Keratinocyte (primary cell): Measurements from ENCODE around the gene CHRD. TPM values are rescaled to one million over a fixed set of nuclear protein-coding genes. Genes with fewer than 3 reads are reported as not detected.

Experiments used
- DNase-seq: peaks from one replicate; pipeline ENCODE4 v3.0.0-alpha.2; 2011; ENCODE audit warnings: low read depth, missing footprints, low spot score
- FAIRE-seq: peaks from 2 replicates; lab custom pipeline; 2011; peaks lifted over from hg19 to GRCh38; lab: Jason Lieb, UNC
- H2AFZ ChIP-seq: 2 replicates; pipeline ENCODE4 v1.6.0; 2012; ENCODE audit warnings: low read length, control low read depth, inconsistent platforms; ENCODE audit not compliant: control insufficient read depth
- H3K27ac ChIP-seq: 2 replicates; pipeline ENCODE4 v1.5.1; 2011; ENCODE audit warnings: low read length; ENCODE audit not compliant: control insufficient read depth, insufficient read depth
- H3K27me3 ChIP-seq: 3 replicates; pipeline ENCODE4 v1.6.0; 2011; ENCODE audit warnings: low read length; ENCODE audit not compliant: control insufficient read depth, insufficient read depth; ENCODE audit errors: extremely low read depth
- H3K36me3 ChIP-seq, 2 experiments: 2 replicates in 1 of 2; 3 replicates in 1 of 2; pipeline ENCODE4 v1.5.1; 2011; ENCODE audit warnings: low read length in 2 of 2, mild to moderate bottlenecking in 1 of 2; ENCODE audit not compliant: control insufficient read depth in 2 of 2, insufficient read depth in 2 of 2; ENCODE audit errors: extremely low read depth in 1 of 2
- H3K4me1 ChIP-seq: 3 replicates; pipeline ENCODE4 v1.5.1; 2011; ENCODE audit warnings: low read length; ENCODE audit not compliant: control insufficient read depth, insufficient read depth; ENCODE audit errors: extremely low read depth
- H3K4me2 ChIP-seq: 3 replicates; pipeline ENCODE4 v1.6.0; 2011; ENCODE audit warnings: low read depth, low read length; ENCODE audit not compliant: control insufficient read depth, insufficient read depth; ENCODE audit errors: extremely low read depth
- H3K4me3 ChIP-seq, 3 experiments: fragments of 200-600 bp in 1 of 3; sonication (generic) in 1 of 3; 2 replicates in 2 of 3; 3 replicates in 1 of 3; pipeline ENCODE4 v1.5.1; 2011 to 2016; ENCODE audit warnings: low read length in 3 of 3, mild to moderate bottlenecking in 3 of 3, control low read depth in 2 of 3, inconsistent platforms in 1 of 3, low read depth in 1 of 3, mixed read lengths in 1 of 3, mixed run types in 1 of 3, moderate library complexity in 1 of 3; ENCODE audit not compliant: control insufficient read depth in 2 of 3, insufficient read depth in 2 of 3; ENCODE audit errors: extremely low read depth in 1 of 3
- H3K79me2 ChIP-seq: 2 replicates; pipeline ENCODE4 v1.6.0; 2012; ENCODE audit warnings: low read length; ENCODE audit not compliant: control insufficient read depth, insufficient read depth
- H3K9ac ChIP-seq: 3 replicates; pipeline ENCODE4 v1.6.0; 2011; ENCODE audit warnings: low read length; ENCODE audit not compliant: control insufficient read depth, insufficient read depth; ENCODE audit errors: extremely low read depth
- H3K9me1 ChIP-seq: 3 replicates; pipeline ENCODE4 v1.6.0; 2011; ENCODE audit warnings: low read length; ENCODE audit not compliant: control insufficient read depth, insufficient read depth; ENCODE audit errors: extremely low read depth
- H3K9me3 ChIP-seq: 2 replicates; pipeline ENCODE4 v1.5.1; 2012; ENCODE audit warnings: low read depth, low read length; ENCODE audit not compliant: control insufficient read depth
- H4K20me1 ChIP-seq: 3 replicates; pipeline ENCODE4 v1.6.0; 2011; ENCODE audit warnings: low read length; ENCODE audit not compliant: control insufficient read depth, insufficient read depth; ENCODE audit errors: extremely low read depth
- EZH2 ChIP-seq: IDR thresholded peaks from one replicate; pipeline ENCODE4 v1.6.1; 2012; ENCODE audit warnings: inconsistent platforms, mild to moderate bottlenecking, low read length, moderate library complexity
- dilution Hi-C: fragments of 300-500 bp; cut with MboI; formaldehyde crosslinking; loops from one replicate; pipeline ENCODE4 v1.7.0; 2020; ENCODE audit warnings: low sequenced_read_pairs; ENCODE audit not compliant: extremely low pct_ligation_motif_present
- polyA plus RNA-seq, 5 experiments: library from polyadenylated mRNA; depleted of rRNA in 3 of 5; stranded (reverse) in 3 of 5; stranded (forward) in 1 of 5; unstranded in 1 of 5; fragments of >200 nt; gene quantifications; 1 replicate in 1 of 5; 2 replicates in 3 of 5; 3 replicates in 1 of 5; pipeline versions ENCODE4 v1.2.1 to v1.2.3, GENCODE V29; 2011 to 2012; ENCODE audit warnings: missing spikeins in 2 of 5, low read depth in 1 of 5, low replicate concordance in 1 of 5
- TF ChIP-seq, protein P1 (sequence below), 3 experiments: IDR thresholded peaks in 1 of 3; conservative IDR thresholded peaks in 1 of 3; optimal IDR thresholded peaks in 1 of 3; 2 replicates in 2 of 3; 3 replicates in 1 of 3; pipeline versions ENCODE3 to v1.5.1; 2011; ENCODE audit warnings: low read length in 3 of 3, mild to moderate bottlenecking in 3 of 3, moderate library complexity in 2 of 3, control low read depth in 1 of 3, inconsistent platforms in 1 of 3; ENCODE audit not compliant: insufficient read depth in 2 of 3; ENCODE audit errors: extremely low read depth in 1 of 3

CHRD gene
- polyA plus RNA-seq, 1 donor (not counting 4 experiments of a cell fraction or from before 2014, with no cell fraction given): not detected

DNA sequence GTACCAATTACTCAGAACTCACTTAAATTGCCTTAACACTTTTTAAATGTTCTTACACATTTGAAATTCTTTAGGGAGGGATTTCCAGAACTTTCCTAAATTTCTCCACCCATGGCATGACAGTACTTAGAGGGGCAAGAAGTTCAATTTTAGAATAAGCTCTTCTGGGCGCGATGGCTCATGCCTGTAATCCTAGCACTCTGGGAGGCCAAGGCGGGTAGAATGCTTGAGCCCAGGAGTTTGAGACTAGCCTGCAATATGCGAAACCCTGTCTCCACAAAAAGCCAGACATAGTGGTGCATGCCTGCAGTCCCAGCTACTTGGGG is 31.8 kb upstream of the CHRD start:
- Histone ChIP-seq H2AFZ (no peak overlapping the region), H3K9me3 (no peaks in the 10 kb centered on the region), H3K9me1 (no peaks in the 10 kb centered on the region), H3K4me1 (peaks cover 11% of the 10 kb centered on the region), H3K27ac (no peak overlapping the region), H3K79me2 (no peaks in the 10 kb centered on the region), H3K36me3 (peaks cover 11 to 13% of the 10 kb centered on the region in 2 experiments), H4K20me1 (no peaks in the 10 kb centered on the region), H3K9ac (no peak overlapping the region), H3K4me3 (no peak overlapping the region), H3K4me2 (no peak overlapping the region), H3K27me3 (no peaks in the 10 kb centered on the region)
- no peak for TF ChIP-seq EZH2
- TF ChIP-seq, protein P1, sequence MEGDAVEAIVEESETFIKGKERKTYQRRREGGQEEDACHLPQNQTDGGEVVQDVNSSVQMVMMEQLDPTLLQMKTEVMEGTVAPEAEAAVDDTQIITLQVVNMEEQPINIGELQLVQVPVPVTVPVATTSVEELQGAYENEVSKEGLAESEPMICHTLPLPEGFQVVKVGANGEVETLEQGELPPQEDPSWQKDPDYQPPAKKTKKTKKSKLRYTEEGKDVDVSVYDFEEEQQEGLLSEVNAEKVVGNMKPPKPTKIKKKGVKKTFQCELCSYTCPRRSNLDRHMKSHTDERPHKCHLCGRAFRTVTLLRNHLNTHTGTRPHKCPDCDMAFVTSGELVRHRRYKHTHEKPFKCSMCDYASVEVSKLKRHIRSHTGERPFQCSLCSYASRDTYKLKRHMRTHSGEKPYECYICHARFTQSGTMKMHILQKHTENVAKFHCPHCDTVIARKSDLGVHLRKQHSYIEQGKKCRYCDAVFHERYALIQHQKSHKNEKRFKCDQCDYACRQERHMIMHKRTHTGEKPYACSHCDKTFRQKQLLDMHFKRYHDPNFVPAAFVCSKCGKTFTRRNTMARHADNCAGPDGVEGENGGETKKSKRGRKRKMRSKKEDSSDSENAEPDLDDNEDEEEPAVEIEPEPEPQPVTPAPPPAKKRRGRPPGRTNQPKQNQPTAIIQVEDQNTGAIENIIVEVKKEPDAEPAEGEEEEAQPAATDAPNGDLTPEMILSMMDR (optimal IDR thresholded peaks at IDR 0.05 in 1 of 3, IDR thresholded peaks at IDR 0.05 in 1 of 3, conservative IDR thresholded peaks at IDR 0.05 in 1 of 3; ENCODE audit: extremely low read depth in 1 of 3, insufficient read depth in 2 of 3, low read length in 3 of 3): no peak
- dilution Hi-C loops: no loop called here
- FAIRE-seq (no peak), DNase-seq (no peak)

DNA sequence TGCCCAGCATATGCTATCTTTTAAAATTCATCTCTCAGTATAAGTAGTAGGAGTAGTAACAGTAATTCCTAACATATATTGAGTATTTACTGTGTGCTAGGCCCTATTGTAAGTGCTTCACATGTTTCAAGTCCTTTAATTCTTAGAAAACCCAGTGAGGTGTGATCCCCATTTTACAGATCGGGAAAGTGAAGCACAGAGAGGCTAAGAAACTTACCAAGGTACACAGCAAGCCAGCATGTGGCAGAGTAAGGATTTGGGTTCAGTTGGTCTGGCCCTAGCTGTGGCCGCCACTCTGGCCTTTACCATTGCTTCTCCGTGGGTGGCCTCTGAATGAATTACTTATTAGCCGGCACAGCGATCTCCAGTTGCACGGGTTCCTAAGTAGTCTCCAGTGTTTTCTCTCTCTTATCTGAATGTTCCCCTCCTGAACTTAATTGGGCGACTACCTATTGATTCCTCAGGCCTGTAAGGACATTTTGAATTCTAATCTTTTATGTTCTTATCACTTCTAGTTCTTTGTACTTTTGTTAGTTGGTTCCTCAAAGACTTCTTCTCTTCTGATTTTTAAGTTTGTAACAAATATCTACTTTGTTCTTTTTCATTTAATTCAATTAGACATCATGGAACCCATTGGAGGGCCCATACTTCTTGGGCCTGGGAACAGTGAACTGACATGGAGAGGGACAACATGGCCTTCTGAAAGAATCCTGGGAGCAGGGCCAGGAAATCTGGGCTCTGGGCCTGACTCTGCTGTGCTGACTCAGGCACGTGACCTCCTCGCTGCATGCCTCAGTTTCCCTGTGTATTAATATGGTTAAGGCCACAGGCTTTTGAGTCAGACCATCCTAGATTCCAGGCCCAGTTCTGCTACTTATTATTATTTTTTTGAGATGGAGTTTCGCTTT is 30.0 kb upstream of the CHRD start:
- Histone ChIP-seq H3K9me3 (no peaks in the 10 kb centered on the region), H3K4me2 (no peak overlapping the region), H4K20me1 (no peaks in the 10 kb centered on the region), H3K9ac (no peak overlapping the region), H2AFZ (no peak overlapping the region), H3K79me2 (no peaks in the 10 kb centered on the region), H3K4me1 (peaks cover 3% of the 10 kb centered on the region), H3K27ac (no peak overlapping the region), H3K27me3 (no peaks in the 10 kb centered on the region), H3K4me3 (no peak overlapping the region), H3K36me3 (peaks cover 10 to 11% of the 10 kb centered on the region in 2 experiments), H3K9me1 (no peaks in the 10 kb centered on the region)
- FAIRE-seq: no peak
- TF ChIP-seq, protein P1 (optimal IDR thresholded peaks at IDR 0.05 in 1 of 3, IDR thresholded peaks at IDR 0.05 in 1 of 3, conservative IDR thresholded peaks at IDR 0.05 in 1 of 3; ENCODE audit: extremely low read depth in 1 of 3, insufficient read depth in 2 of 3, low read length in 3 of 3): no peak
- TF ChIP-seq EZH2: no peak
- DNase-seq: no peak
- dilution Hi-C loops: no loop called here
